NCI-H2196 treated with DMSO at 0.1 percent for 48 hours (cell line): ENCODE data around the gene IGFBP6.

ENCODE experiments used
- DNase-seq: peaks from one replicate; lab custom pipeline; 2025; ENCODE audit not compliant: unreplicated experiment; lab: John Stamatoyannopoulos, UW

IGFBP6 gene

GRCh38 chr12:53115891-53116648, 18.6 kb downstream of the IGFBP6 start:
- no peak for DNase-seq

GRCh38 chr12:53118751-53119300, 21.4 kb downstream of the IGFBP6 start:
- DNase-seq = no peak

- DNase-seq = no peak
Observed at GRCh38 chr12:53120685-53121525, 23.4 kb downstream of the IGFBP6 start.

- no peak for DNase-seq
Observed at GRCh38 chr12:53122961-53123468, 25.5 kb downstream of the IGFBP6 start.

GRCh38 chr12:53123578-53124351, 26.3 kb downstream of the IGFBP6 start:
- DNase-seq = no peak

- DNase-seq = no peak
Observed at GRCh38 chr12:53124352-53124723, 26.9 kb downstream of the IGFBP6 start.

GRCh38 chr12:53127169-53127568, 29.7 kb downstream of the IGFBP6 start:
- no peak for DNase-seq

GRCh38 chr12:53128780-53129569, 31.5 kb downstream of the IGFBP6 start:
- no peak for DNase-seq

- DNase-seq = no peak
Observed at GRCh38 chr12:53131844-53132243, 34.4 kb downstream of the IGFBP6 start.

GRCh38 chr12:53133722-53134121, 36.3 kb downstream of the IGFBP6 start:
- DNase-seq = no peak

- no peak for DNase-seq
Observed at GRCh38 chr12:53143355-53143754, 45.9 kb downstream of the IGFBP6 start.

GRCh38 chr12:53145383-53146260, 48.2 kb downstream of the IGFBP6 start:
- DNase-seq = no peak

- no peak for DNase-seq
Observed at GRCh38 chr12:53147181-53147580, 49.7 kb downstream of the IGFBP6 start.

GRCh38 chr12:53147653-53148052, 50.2 kb downstream of the IGFBP6 start:
- no peak for DNase-seq

- DNase-seq = no peak
Observed at GRCh38 chr12:53151039-53151438, 53.6 kb downstream of the IGFBP6 start.
